Measurements from ENCODE around the gene ANKRD16.

The ANKRD16 gene

GRCh38 chr10:5902511-5903274 lies 13.0 kb upstream of the ANKRD16 start:
- no peaks in the 10 kb centered on the region for H3K4me1 ChIP-seq (ENCODE audit: control insufficient read depth, insufficient read depth, low read length)
- H3K9me3 ChIP-seq (ENCODE audit: control insufficient read depth, insufficient read depth, low read length), result no peaks in the 10 kb centered on the region
- no peak overlapping the region for H3K4me3 ChIP-seq (ENCODE audit: low read depth, low read length)
- no peak overlapping the region for H3K9ac ChIP-seq (ENCODE audit: low read depth, low read length)
- H3K36me3 ChIP-seq (ENCODE audit: control insufficient read depth, insufficient read depth, low read length), result peaks cover 9% of the 10 kb centered on the region
- H3K27me3 ChIP-seq (ENCODE audit: control insufficient read depth, insufficient read depth, low read length), result no peaks in the 10 kb centered on the region

DNA sequence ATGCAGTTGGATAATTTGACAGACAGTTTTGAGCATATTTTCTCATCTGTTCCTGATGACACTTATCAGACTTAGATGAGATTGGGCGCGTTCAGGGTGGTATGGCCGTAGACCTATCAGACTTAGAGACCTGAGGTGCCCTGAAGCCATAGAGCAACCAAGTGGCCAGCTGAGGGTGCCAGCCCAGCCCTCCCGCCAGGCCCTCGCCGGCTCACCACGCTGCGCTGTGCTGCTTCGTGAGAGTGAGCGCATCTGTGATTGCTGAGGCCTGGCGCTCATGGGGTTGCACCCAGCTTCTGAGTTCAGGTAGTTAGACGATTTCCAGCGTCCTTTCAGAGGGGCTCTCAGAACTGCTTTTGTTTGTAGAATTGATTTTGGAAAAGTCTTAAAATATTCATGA lies 10.6 kb upstream of the ANKRD16 start:
- H3K9ac ChIP-seq (ENCODE audit: low read depth, low read length), result no peak overlapping the region
- H3K4me1 ChIP-seq (ENCODE audit: control insufficient read depth, insufficient read depth, low read length), result peaks cover 3% of the 10 kb centered on the region

GRCh38 chr10:5898163-5898562 lies 8.5 kb upstream of the ANKRD16 start:
- Histone ChIP-seq H3K4me1 (ENCODE audit: control insufficient read depth, insufficient read depth, low read length) (peaks cover 3% of the 10 kb centered on the region), H3K9me3 (ENCODE audit: control insufficient read depth, insufficient read depth, low read length) (no peaks in the 10 kb centered on the region), H3K9ac (ENCODE audit: low read depth, low read length) (no peak overlapping the region), H3K27me3 (ENCODE audit: control insufficient read depth, insufficient read depth, low read length) (no peaks in the 10 kb centered on the region), H3K4me3 (ENCODE audit: low read depth, low read length) (no peak overlapping the region), H3K36me3 (ENCODE audit: control insufficient read depth, insufficient read depth, low read length) (peaks cover 4% of the 10 kb centered on the region)

More for the DNA sequence above, 10.6 kb upstream of the ANKRD16 start:
- Histone ChIP-seq H3K36me3 (ENCODE audit: control insufficient read depth, insufficient read depth, low read length) (no peaks in the 10 kb centered on the region), H3K27me3 (ENCODE audit: control insufficient read depth, insufficient read depth, low read length) (no peaks in the 10 kb centered on the region), H3K9me3 (ENCODE audit: control insufficient read depth, insufficient read depth, low read length) (no peaks in the 10 kb centered on the region), H3K4me3 (ENCODE audit: low read depth, low read length) (no peak overlapping the region)

DNA sequence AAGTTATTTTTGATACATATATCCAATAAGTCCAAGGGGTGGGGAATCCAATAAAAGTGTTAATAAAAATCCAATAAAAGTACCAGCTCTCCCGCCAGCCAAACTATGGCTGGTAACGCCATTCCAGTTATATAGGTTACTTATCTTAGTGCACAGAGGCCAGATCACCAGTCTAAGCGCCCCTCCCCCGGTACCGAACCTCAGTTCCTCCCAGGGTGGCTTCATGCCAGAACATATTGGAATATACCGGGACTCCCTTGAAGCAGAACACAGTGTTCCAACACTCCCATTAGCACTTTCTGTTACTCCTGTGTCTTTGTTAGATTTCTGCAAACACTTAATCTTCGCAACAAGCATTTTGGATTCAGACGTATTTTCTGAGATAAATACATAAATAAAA lies 7.8 kb upstream of the ANKRD16 start:
- H3K27me3 ChIP-seq (ENCODE audit: control insufficient read depth, insufficient read depth, low read length), result no peaks in the 10 kb centered on the region
- H3K4me1 ChIP-seq (ENCODE audit: control insufficient read depth, insufficient read depth, low read length), result peaks cover 3% of the 10 kb centered on the region
- no peak overlapping the region for H3K9ac ChIP-seq (ENCODE audit: low read depth, low read length)
- no peak overlapping the region for H3K4me3 ChIP-seq (ENCODE audit: low read depth, low read length)
- no peaks in the 10 kb centered on the region for H3K9me3 ChIP-seq (ENCODE audit: control insufficient read depth, insufficient read depth, low read length)
- peaks cover 4% of the 10 kb centered on the region for H3K36me3 ChIP-seq (ENCODE audit: control insufficient read depth, insufficient read depth, low read length)

DNA sequence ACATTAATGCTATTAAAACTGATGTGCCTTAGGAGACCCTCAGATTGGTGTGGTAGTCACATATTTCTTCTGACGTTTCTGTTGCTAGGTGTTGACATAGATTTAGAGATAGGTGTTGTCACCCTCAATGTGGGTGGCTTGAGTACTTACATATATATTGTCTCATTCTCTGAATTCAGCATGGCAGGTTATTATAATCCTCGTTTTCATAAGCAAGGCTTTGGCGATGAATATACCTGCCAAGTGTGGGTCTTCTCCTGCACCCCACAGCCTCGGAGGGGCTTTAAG lies 7.3 kb upstream of the ANKRD16 start:
- Histone ChIP-seq H3K36me3 (ENCODE audit: control insufficient read depth, insufficient read depth, low read length) (peaks cover 4% of the 10 kb centered on the region), H3K9ac (ENCODE audit: low read depth, low read length) (no peak overlapping the region), H3K27me3 (ENCODE audit: control insufficient read depth, insufficient read depth, low read length) (no peaks in the 10 kb centered on the region), H3K4me1 (ENCODE audit: control insufficient read depth, insufficient read depth, low read length) (peaks cover 3% of the 10 kb centered on the region), H3K4me3 (ENCODE audit: low read depth, low read length) (no peak overlapping the region), H3K9me3 (ENCODE audit: control insufficient read depth, insufficient read depth, low read length) (no peaks in the 10 kb centered on the region)

DNA sequence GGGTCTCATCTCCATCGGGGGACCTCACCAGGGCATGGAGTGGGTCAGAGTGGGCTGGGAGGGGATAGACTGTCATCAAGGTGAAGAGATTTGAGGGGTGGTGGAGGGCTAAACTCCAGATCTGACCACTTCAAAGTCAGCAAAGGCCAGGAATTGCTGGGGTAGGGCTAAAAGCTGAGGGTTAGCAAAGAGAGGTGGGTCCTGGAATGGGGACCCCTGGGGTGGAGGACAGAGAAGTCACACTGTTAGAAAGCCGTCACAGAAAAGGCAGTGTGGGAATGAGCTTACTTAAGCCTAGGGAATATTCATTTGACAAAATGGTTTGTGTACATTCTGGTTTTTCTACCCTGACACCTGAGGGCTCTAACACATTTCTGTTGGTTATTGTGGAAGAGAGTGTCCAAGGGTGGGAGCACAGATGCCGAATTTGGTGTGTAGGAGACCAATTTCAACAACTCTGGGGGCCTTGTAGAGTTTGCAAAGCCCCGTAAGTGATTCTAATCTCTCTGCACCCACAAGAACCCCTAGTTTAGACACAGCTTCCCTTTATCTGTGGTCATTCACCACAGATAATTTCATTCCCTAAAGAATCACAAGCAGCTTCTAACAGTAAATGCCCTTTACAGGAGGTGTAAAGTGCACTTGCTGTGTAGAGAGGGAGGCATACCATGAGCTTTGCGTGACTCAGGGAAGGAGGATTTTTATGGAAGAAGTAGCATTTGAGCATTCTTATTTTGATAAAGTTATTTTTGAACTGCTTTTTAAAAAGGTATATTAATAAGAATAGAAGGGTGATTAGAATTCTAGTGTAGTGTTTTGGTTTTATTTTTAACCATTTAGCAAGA lies 6.7 kb upstream of the ANKRD16 start:
- Histone ChIP-seq H3K9ac (ENCODE audit: low read depth, low read length) (no peak overlapping the region), H3K36me3 (ENCODE audit: control insufficient read depth, insufficient read depth, low read length) (peaks cover 4% of the 10 kb centered on the region), H3K27me3 (ENCODE audit: control insufficient read depth, insufficient read depth, low read length) (no peaks in the 10 kb centered on the region), H3K4me1 (ENCODE audit: control insufficient read depth, insufficient read depth, low read length) (peaks cover 3% of the 10 kb centered on the region), H3K9me3 (ENCODE audit: control insufficient read depth, insufficient read depth, low read length) (no peaks in the 10 kb centered on the region), H3K4me3 (ENCODE audit: low read depth, low read length) (no peak overlapping the region)

GRCh38 chr10:5895804-5896203 lies 6.1 kb upstream of the ANKRD16 start:
- Histone ChIP-seq H3K9me3 (ENCODE audit: control insufficient read depth, insufficient read depth, low read length) (no peaks in the 10 kb centered on the region), H3K4me3 (ENCODE audit: low read depth, low read length) (no peak overlapping the region), H3K4me1 (ENCODE audit: control insufficient read depth, insufficient read depth, low read length) (peaks cover 6% of the 10 kb centered on the region), H3K36me3 (ENCODE audit: control insufficient read depth, insufficient read depth, low read length) (peaks cover 4% of the 10 kb centered on the region), H3K27me3 (ENCODE audit: control insufficient read depth, insufficient read depth, low read length) (no peaks in the 10 kb centered on the region), H3K9ac (ENCODE audit: low read depth, low read length) (no peak overlapping the region)

GRCh38 chr10:5895365-5895764 lies 5.7 kb upstream of the ANKRD16 start:
- Histone ChIP-seq H3K9me3 (ENCODE audit: control insufficient read depth, insufficient read depth, low read length) (no peaks in the 10 kb centered on the region), H3K36me3 (ENCODE audit: control insufficient read depth, insufficient read depth, low read length) (peaks cover 4% of the 10 kb centered on the region), H3K27me3 (ENCODE audit: control insufficient read depth, insufficient read depth, low read length) (no peaks in the 10 kb centered on the region), H3K9ac (ENCODE audit: low read depth, low read length) (no peak overlapping the region), H3K4me3 (ENCODE audit: low read depth, low read length) (no peak overlapping the region), H3K4me1 (ENCODE audit: control insufficient read depth, insufficient read depth, low read length) (peaks cover 6% of the 10 kb centered on the region)

- H3K4me1 ChIP-seq (ENCODE audit: control insufficient read depth, insufficient read depth, low read length), result peaks cover 6% of the 10 kb centered on the region
- peaks cover 4% of the 10 kb centered on the region for H3K36me3 ChIP-seq (ENCODE audit: control insufficient read depth, insufficient read depth, low read length)
- no peak overlapping the region for H3K4me3 ChIP-seq (ENCODE audit: low read depth, low read length)
- no peaks in the 10 kb centered on the region for H3K27me3 ChIP-seq (ENCODE audit: control insufficient read depth, insufficient read depth, low read length)
- H3K9ac ChIP-seq (ENCODE audit: low read depth, low read length), result no peak overlapping the region
- H3K9me3 ChIP-seq (ENCODE audit: control insufficient read depth, insufficient read depth, low read length), result no peaks in the 10 kb centered on the region
Measured at GRCh38 chr10:5894873-5895272, 5.2 kb upstream of the ANKRD16 start.

GRCh38 chr10:5894403-5894802 lies 4.7 kb upstream of the ANKRD16 start:
- H3K27me3 ChIP-seq (ENCODE audit: control insufficient read depth, insufficient read depth, low read length), result no peaks in the 10 kb centered on the region
- no peak overlapping the region for H3K4me3 ChIP-seq (ENCODE audit: low read depth, low read length)
- no peaks in the 10 kb centered on the region for H3K9me3 ChIP-seq (ENCODE audit: control insufficient read depth, insufficient read depth, low read length)
- peaks cover 4% of the 10 kb centered on the region for H3K36me3 ChIP-seq (ENCODE audit: control insufficient read depth, insufficient read depth, low read length)
- H3K9ac ChIP-seq (ENCODE audit: low read depth, low read length), result no peak overlapping the region
- H3K4me1 ChIP-seq (ENCODE audit: control insufficient read depth, insufficient read depth, low read length), result peaks cover 6% of the 10 kb centered on the region

- H3K36me3 ChIP-seq (ENCODE audit: control insufficient read depth, insufficient read depth, low read length), result peaks cover 4% of the 10 kb centered on the region
- H3K9me3 ChIP-seq (ENCODE audit: control insufficient read depth, insufficient read depth, low read length), result no peaks in the 10 kb centered on the region
- no peak overlapping the region for H3K4me3 ChIP-seq (ENCODE audit: low read depth, low read length)
- H3K27me3 ChIP-seq (ENCODE audit: control insufficient read depth, insufficient read depth, low read length), result no peaks in the 10 kb centered on the region
- H3K9ac ChIP-seq (ENCODE audit: low read depth, low read length), result no peak overlapping the region
- H3K4me1 ChIP-seq (ENCODE audit: control insufficient read depth, insufficient read depth, low read length), result peaks cover 8% of the 10 kb centered on the region
Measured at GRCh38 chr10:5893321-5893720, 3.6 kb upstream of the ANKRD16 start.

- no peak overlapping the region for H3K4me3 ChIP-seq (ENCODE audit: low read depth, low read length)
- H3K9ac ChIP-seq (ENCODE audit: low read depth, low read length), result no peak overlapping the region
- peaks cover 8% of the 10 kb centered on the region for H3K36me3 ChIP-seq (ENCODE audit: control insufficient read depth, insufficient read depth, low read length)
- H3K4me1 ChIP-seq (ENCODE audit: control insufficient read depth, insufficient read depth, low read length), result peaks cover 10% of the 10 kb centered on the region
- no peaks in the 10 kb centered on the region for H3K27me3 ChIP-seq (ENCODE audit: control insufficient read depth, insufficient read depth, low read length)
- no peaks in the 10 kb centered on the region for H3K9me3 ChIP-seq (ENCODE audit: control insufficient read depth, insufficient read depth, low read length)
Measured at GRCh38 chr10:5892007-5892406, 2.3 kb upstream of the ANKRD16 start.

Measured in iPS-15b (cell line).